PC-9 (cell line): ENCODE measurements around the gene MUS81.

Source experiments
- EZH2 ChIP-seq: fragments of 200-600 bp; sonication (generic); IDR thresholded peaks from 2 replicates; pipeline ENCODE4 v1.8.0; 2017; ENCODE audit warnings: antibody characterized with exemption, low read depth
- TF ChIP-seq, protein P1 (sequence below): fragments of 200-600 bp; sonication (generic); conservative IDR thresholded peaks from 2 replicates; pipeline ENCODE4 v1.6.1; 2017; ENCODE audit warnings: mixed run types, antibody characterized with exemption, mild to moderate bottlenecking, moderate library complexity

DNA sequence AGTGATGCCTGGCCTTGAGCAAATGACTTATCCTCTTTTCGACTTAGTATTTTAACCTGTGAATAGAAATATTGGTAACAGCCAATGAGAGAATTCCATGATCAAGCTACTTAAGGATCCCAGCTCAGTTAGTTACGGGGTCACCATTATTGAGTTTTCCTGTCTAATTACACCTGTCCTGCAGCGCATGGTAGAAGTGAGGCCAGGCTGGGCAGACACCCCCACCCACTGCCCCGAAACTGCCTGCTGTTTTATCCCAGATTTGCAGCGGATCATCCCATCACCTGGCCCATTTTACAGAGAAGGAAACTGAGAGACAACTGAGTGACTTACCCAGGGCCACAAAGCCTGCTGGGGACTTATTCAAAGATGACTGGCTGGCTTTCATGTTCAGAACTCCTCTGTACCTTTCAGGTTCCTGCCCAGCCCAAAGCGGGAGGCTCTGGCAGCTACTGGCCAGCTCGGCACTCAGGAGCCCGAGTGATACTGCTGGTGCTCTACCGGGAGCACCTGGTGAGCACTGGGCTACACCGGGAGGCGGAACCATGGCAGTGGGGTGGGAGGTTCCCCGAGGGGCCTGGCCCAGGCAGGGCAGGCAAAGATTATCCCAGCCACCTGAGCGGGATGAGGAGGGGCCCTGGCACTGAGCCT lies 1.4 kb downstream of the MUS81 start:
- TF ChIP-seq, protein P1, sequence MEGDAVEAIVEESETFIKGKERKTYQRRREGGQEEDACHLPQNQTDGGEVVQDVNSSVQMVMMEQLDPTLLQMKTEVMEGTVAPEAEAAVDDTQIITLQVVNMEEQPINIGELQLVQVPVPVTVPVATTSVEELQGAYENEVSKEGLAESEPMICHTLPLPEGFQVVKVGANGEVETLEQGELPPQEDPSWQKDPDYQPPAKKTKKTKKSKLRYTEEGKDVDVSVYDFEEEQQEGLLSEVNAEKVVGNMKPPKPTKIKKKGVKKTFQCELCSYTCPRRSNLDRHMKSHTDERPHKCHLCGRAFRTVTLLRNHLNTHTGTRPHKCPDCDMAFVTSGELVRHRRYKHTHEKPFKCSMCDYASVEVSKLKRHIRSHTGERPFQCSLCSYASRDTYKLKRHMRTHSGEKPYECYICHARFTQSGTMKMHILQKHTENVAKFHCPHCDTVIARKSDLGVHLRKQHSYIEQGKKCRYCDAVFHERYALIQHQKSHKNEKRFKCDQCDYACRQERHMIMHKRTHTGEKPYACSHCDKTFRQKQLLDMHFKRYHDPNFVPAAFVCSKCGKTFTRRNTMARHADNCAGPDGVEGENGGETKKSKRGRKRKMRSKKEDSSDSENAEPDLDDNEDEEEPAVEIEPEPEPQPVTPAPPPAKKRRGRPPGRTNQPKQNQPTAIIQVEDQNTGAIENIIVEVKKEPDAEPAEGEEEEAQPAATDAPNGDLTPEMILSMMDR: no peak
- no peak for TF ChIP-seq EZH2
